Stimulated activated CD8-positive, alpha-beta memory T cell treated with anti-CD3 and anti-CD28 coated beads, Interleukin-2, amount 100 ng/mL, for 1 hour (primary cell): ENCODE results near the gene KCTD7.
"Not testable (repeated sequence)": the region's sequence is repeated elsewhere in the genome, so short reads cannot be mapped to it uniquely, and the experiment has no call there.

Source experiments
- DNase-seq, 2 donors: peaks; one replicate each; pipeline ENCODE4 v3.0.0-alpha.2; 2020; ENCODE audit warnings: low read depth in 2 of 2

KCTD7 gene

GRCh38 chr7:66682350-66683093 lies 53.8 kb downstream of the KCTD7 start:
- peak in 1 of 2 donors; percentile 2 for DNase-seq

GRCh38 chr7:66683094-66683769 lies 54.6 kb downstream of the KCTD7 start:
- DNase-seq, result not testable (repeated sequence)

- no peak for DNase-seq
Observed at GRCh38 chr7:66683770-66684123, 55.1 kb downstream of the KCTD7 start.

- not testable (repeated sequence) for DNase-seq
Observed at GRCh38 chr7:66685663-66686062, 57.0 kb downstream of the KCTD7 start.

- DNase-seq, result no peak
Observed at GRCh38 chr7:66687186-66687585, 58.5 kb downstream of the KCTD7 start.

GRCh38 chr7:66687672-66688071 lies 59.0 kb downstream of the KCTD7 start:
- DNase-seq, result not testable (repeated sequence)

- DNase-seq, result no peak
Observed at GRCh38 chr7:66689081-66689480, 60.4 kb downstream of the KCTD7 start.

- no peak for DNase-seq
Observed at GRCh38 chr7:66693331-66693730, 64.7 kb downstream of the KCTD7 start.
